H7 (cell line): ENCODE data around the gene DOCK4. TPM values are rescaled to one million over a fixed set of nuclear protein-coding genes. Genes with fewer than 3 reads are reported as not detected.

Experiments
- DNase-seq: peaks from one replicate; pipeline ENCODE4 v3.0.0; 2012
- H3K27me3 ChIP-seq: 2 replicates; pipeline ENCODE4 v1.6.0; 2011; ENCODE audit warnings: mild to moderate bottlenecking, low read length; ENCODE audit not compliant: control insufficient read depth, insufficient read depth
- H3K36me3 ChIP-seq: replicated peaks from 2 replicates; pipeline ENCODE4 v1.5.1; 2011; ENCODE audit warnings: low read length; ENCODE audit not compliant: control insufficient read depth, insufficient read depth
- H3K4me3 ChIP-seq: 2 replicates; pipeline ENCODE4 v1.5.1; 2011; ENCODE audit warnings: low read depth, mild to moderate bottlenecking, control low read depth, low read length, moderate library complexity; ENCODE audit not compliant: insufficient read depth
- total RNA-seq: library from RNA; depleted of rRNA; stranded (reverse); fragments of >200 nt; shearing (Covaris generic); gene quantifications from 2 replicates; pipeline ENCODE4 v1.2.3, GENCODE V29; 2014

Gene DOCK4
- total RNA-seq, 1 experiment from 2014 or later = 16.1 TPM

DNA sequence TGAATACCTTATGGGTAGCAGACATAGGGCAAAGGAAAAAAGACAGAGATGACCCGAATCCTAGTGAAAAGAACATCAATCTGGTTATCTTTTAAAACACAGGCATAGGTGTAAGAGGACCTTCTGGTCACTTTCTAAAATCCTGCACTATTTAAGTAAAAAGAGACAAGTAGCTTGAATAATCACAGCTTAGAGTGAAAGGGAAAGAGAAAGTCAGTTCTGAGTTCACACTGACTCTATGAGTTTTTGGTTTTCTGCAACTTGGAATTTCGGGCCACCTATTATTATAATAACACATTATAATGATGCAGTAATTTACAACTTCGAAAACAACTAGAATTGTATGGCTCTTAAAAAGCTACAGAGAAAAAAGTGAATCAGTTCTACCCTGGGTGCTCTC lies 247.8 kb downstream of the DOCK4 start:
- no peak for DNase-seq
- H3K27me3 ChIP-seq = no peaks in the 10 kb centered on the region
- no peak overlapping the region for H3K4me3 ChIP-seq
- H3K36me3 ChIP-seq = no peaks in the 10 kb centered on the region

- H3K4me3 ChIP-seq = no peak overlapping the region
- no peak for DNase-seq
- no peaks in the 10 kb centered on the region for H3K36me3 ChIP-seq
- no peaks in the 10 kb centered on the region for H3K27me3 ChIP-seq
Observed at GRCh38 chr7:111955616-111956015, 250.6 kb downstream of the DOCK4 start.

DNA sequence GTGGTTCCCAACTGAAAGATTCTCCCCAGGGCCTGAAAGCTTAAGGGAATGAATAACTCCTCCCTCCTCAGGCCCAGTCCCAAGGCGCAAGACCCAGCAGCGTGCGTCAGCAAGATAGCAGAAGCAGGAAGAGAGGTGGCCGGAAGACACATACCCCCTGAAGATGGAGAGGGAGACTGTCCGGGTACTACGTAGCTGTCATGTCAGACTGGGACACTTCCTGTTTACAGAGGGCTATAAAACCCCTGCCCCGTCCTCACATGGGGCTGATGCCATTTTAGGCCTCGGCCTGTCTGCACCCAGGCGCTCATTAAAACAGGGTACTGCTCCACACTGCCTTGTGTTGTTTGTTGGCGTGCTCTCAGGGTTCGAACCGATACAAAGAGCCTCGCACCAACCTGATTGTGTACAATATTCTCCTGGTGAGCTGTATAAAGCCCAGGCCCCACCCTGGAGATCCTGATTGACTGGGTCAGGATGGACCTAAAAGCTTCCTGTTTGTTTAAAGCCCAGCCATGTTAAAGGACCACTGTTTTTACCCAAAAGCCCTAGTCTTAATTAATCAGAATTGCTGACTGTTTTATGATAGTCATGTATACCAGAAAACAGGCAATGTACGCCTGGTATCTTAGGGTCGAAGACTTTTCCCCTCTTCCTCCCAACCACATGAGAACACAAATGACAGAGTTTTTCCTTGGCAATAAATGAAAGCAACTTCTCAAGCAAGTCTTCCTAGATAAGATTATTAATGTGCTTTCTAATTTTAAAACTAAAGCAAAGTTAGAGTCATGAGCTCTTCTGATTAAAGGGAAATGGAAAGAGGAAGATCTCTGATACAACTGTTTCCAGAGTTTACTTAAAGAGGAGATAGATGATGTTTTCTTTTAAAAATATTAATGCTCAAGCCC lies 251.5 kb downstream of the DOCK4 start:
- no peaks in the 10 kb centered on the region for H3K36me3 ChIP-seq
- no peak for DNase-seq
- no peaks in the 10 kb centered on the region for H3K27me3 ChIP-seq
- H3K4me3 ChIP-seq = no peak overlapping the region

DNA sequence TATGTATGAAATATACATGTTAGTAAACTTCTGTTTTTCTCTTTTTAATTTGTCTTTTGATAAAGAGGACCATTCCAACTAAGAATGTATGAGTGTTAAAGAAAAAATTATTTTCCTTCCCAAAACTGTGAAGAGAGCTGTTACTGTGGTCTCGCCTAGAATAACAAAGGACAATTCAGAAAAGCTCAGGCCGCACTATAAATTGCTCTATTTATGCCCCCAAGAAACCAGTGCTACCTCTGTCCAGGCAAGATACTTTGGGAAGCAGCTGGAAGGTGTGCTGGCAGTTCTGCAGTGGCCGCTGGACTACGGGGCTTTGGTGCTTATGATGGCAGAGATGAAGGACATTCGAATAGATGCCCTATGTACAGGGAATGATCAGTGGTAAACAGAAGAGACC lies 252.1 kb downstream of the DOCK4 start:
- no peak overlapping the region for H3K4me3 ChIP-seq
- no peaks in the 10 kb centered on the region for H3K36me3 ChIP-seq
- H3K27me3 ChIP-seq = no peaks in the 10 kb centered on the region
- no peak for DNase-seq

DNA sequence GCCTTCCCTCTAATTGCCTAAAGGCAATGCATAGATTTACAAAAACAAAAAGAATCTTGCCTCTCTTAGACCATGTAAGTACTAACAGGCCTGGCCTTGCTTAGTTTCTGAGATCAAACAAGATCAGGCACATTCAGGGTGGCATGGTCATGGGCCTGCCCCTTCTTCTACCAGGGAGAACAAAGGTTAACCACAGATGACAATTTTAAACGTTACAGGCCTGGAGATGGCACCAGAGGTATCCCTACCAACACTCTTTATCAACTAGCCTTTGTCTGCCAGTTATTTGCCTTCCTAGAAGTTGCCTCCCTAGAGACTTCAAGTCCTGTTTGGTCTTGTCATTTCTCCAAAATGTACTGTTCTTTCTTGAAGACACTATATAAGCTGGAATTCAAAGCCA lies 252.6 kb downstream of the DOCK4 start:
- peak; percentile 10 for DNase-seq
- no peak overlapping the region for H3K4me3 ChIP-seq
- no peaks in the 10 kb centered on the region for H3K36me3 ChIP-seq
- H3K27me3 ChIP-seq = no peaks in the 10 kb centered on the region

DNA sequence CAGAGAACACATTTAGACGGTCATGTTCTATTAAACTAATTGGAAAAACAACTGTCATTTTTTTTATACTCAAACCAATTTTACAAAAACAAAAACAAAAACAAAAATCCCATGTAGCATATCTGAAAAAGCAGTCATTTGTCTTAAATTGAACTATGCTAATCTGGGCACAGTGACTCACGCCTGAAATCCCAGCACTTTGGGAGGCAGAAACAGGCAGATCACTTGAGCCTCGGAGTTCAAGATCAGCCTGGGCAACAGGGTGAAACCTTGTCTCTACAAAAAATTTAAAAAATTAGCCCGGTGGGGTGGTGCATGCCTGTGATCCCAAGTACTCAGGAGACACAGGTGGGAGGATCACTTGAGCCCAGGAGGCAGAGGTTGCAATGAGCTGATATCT lies 253.4 kb downstream of the DOCK4 start:
- no peak overlapping the region for H3K4me3 ChIP-seq
- no peaks in the 10 kb centered on the region for H3K36me3 ChIP-seq
- no peak for DNase-seq
- H3K27me3 ChIP-seq = no peaks in the 10 kb centered on the region

GRCh38 chr7:111951052-111951451 lies 255.1 kb downstream of the DOCK4 start:
- no peak for DNase-seq
- Histone ChIP-seq H3K36me3 (no peaks in the 10 kb centered on the region), H3K4me3 (no peak overlapping the region), H3K27me3 (no peaks in the 10 kb centered on the region)

DNA sequence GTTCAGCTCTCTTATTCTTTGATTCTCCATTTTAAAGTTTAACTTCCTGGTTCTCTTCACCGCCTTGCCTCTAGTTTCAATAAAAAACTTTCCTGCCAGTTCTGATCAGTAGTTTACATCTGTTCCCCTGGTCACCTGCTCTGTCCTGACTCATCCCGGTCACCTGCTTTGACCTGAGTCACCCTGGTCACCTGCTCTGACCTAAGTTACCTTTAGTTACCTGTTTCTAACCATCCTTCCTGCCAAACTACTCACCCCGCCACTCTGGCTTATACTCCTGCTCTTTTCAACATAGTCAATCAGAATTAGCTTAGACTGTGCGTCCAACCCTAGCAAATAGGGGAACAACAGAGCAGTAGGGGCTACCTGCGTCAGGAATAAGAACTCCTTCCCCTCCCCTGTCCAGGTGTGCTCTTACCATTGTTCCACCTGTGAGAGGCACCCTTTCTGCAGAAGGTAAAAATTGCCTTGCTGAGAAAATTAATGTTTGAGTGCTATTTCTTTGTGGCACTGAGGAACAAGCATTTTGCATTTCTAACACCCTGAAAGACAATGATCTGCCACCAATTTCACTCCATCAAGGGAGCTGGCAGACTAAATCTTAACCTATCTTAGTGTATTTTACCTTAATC lies 263.6 kb downstream of the DOCK4 start:
- Histone ChIP-seq H3K36me3 (no peaks in the 10 kb centered on the region), H3K27me3 (no peaks in the 10 kb centered on the region), H3K4me3 (no peak overlapping the region)
- DNase-seq = no peak

DNA sequence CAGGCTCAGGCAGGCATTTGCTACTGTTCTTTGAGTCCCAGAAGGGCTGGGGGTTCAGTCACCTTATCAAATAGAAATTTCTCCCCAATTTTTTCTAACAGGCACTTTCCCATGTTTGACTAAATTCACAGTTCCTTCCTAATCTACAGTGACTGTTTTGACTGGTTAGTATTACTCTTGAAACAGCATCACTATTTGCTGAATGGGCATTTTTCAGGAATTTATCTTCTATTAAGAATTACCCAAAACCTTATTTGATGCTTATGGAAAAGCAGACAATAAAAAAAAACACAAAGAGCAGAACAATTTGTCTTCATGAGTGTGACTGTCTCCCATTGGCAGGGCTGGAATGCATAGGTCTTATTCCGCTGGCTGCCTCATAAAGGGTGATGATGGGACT lies 269.0 kb downstream of the DOCK4 start:
- Histone ChIP-seq H3K27me3 (no peaks in the 10 kb centered on the region), H3K36me3 (no peaks in the 10 kb centered on the region; the same call in 1 of the 2 replicates), H3K4me3 (no peak overlapping the region)
- no peak for DNase-seq

- no peak for DNase-seq
- H3K36me3 ChIP-seq = no peaks in the 10 kb centered on the region; the same call in 1 of the 2 replicates
- no peak overlapping the region for H3K4me3 ChIP-seq
- no peaks in the 10 kb centered on the region for H3K27me3 ChIP-seq
Observed at GRCh38 chr7:111933609-111934008, 272.6 kb downstream of the DOCK4 start.

DNA sequence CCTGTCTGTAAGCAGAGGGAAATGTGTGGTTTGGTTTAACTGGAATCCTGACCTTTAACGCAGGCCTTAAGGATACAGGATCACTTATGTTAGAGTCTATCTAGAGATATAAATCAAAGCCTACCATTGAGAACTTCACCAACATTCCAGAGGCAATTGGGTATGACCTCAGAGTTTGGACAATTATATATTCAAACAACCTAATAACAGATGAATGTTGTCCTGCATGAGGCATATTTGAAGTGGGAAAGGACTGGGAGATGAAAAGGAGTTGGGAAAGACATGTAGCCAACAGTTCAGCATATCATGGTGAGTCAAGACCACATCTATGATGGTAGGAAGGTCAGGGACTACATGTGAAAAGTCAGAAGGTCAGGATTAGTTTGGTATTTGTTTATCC lies 274.2 kb downstream of the DOCK4 start:
- H3K4me3 ChIP-seq = no peak overlapping the region
- DNase-seq = no peak
- no peaks in the 10 kb centered on the region for H3K27me3 ChIP-seq
- H3K36me3 ChIP-seq = no peaks in the 10 kb centered on the region

GRCh38 chr7:111931016-111931517 lies 275.1 kb downstream of the DOCK4 start:
- no peaks in the 10 kb centered on the region for H3K36me3 ChIP-seq
- no peak overlapping the region for H3K4me3 ChIP-seq
- DNase-seq = peak; percentile 26
- H3K27me3 ChIP-seq = no peaks in the 10 kb centered on the region

DNA sequence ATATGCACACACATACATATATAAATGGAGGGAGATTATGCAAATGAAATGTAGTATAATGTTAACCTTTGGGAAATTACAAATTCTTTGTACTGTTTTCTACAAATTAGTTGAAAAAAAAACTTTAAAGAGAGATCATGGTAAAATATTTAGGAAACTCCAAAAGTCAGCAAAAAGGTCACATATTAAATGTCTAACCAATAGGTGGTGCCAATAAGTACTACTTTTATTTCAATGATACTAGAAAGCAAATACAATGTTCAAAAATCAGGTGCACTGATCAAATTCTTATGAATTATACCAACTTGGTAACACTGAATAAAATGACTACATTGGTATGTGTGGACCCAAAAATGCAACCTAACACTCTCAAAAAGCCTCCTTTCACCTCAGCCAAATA lies 276.9 kb downstream of the DOCK4 start:
- H3K36me3 ChIP-seq = no peaks in the 10 kb centered on the region
- DNase-seq = no peak
- H3K27me3 ChIP-seq = no peaks in the 10 kb centered on the region
- no peak overlapping the region for H3K4me3 ChIP-seq

GRCh38 chr7:111927353-111928019 lies 278.7 kb downstream of the DOCK4 start:
- Histone ChIP-seq H3K4me3 (no peak overlapping the region), H3K27me3 (no peaks in the 10 kb centered on the region), H3K36me3 (no peaks in the 10 kb centered on the region)
- no peak for DNase-seq

GRCh38 chr7:111920329-111920728 lies 285.9 kb downstream of the DOCK4 start:
- no peak for DNase-seq
- no peak overlapping the region for H3K4me3 ChIP-seq
- no peaks in the 10 kb centered on the region for H3K27me3 ChIP-seq
- H3K36me3 ChIP-seq = no peaks in the 10 kb centered on the region
